ENCODE data around the gene STPG2.
"Not testable (repeated sequence)": the region's sequence is repeated elsewhere in the genome, so short reads cannot be mapped to it uniquely, and the experiment has no call there.

Gene STPG2

DNA sequence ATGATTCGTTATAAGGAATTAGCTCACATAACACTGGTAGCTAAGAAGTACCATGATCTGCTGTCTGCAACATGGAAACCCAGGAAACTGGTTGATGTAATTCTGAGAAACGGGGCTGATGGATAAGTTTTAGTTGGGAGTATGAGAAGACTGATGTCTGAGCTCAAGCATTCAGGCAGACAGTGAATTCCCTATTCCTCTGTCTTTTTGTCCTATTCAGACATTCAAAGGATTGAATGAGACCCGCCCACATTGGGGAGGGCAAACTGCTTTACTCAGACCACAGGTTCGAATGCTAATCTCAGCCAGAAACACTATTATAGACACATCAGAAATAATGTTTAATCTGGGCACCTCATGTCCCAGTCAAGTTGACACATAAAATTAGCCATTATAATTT lies 515.5 kb downstream of the STPG2 start:
- no peak for DNase-seq

- no peak for DNase-seq
Measured at GRCh38 chr4:97624204-97624603, 519.1 kb downstream of the STPG2 start.

- no peak for DNase-seq
Measured at GRCh38 chr4:97605932-97606331, 537.3 kb downstream of the STPG2 start.

GRCh38 chr4:97593248-97593647 lies 550.0 kb downstream of the STPG2 start:
- no peak for DNase-seq

GRCh38 chr4:97590266-97590665 lies 553.0 kb downstream of the STPG2 start:
- no peak for DNase-seq

DNA sequence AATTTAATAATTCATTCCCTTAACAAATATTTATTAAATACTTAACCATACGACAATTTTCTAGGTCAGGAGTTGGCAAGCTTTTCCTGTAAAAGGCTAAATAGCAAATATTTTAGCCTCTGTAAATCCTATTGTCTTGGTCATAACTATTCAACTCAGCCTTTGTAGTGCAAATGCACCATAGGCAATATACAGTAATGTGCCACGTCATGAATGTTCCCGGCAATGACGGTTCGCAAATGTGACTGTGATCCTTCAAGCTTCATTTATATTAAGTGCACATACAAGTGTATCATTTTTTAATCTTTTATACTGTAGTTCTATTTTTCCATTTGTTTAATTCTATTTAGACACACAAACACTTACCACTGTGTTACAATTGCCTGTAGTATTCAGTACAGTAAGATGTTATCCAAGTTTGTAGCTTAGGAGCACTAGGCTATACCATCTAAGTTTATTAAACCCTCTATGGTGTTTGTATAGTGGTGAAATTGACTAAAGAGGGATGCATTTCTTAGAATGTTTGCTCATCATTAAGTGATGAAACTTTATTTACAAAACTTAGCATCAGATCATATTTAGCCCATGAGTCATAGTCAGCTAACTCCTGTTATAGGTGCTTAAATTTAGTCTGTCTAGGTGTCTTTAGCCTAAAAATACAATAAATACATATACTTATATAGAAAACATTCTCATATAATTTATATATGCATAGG lies 553.6 kb downstream of the STPG2 start:
- DNase-seq: no peak

DNA sequence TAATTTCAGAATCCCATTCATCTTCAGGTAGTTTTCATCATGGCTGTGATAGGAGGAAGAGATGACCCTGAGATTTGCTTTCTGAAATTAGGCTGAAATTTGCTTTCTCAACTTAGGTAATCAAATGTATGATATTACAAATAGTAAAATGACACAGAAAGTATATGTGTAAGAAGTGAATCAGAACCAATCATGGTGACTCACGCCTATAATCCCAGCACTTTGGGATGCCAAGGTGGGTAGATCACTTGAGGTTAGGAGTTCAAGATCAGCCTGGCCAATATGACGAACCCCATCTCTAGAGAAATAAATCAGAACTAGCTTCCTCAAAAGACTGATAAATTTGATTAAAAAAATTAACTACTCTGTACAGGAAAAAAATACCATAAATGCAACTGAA lies 555.4 kb downstream of the STPG2 start:
- no peak for DNase-seq

GRCh38 chr4:97585274-97585673 lies 558.0 kb downstream of the STPG2 start:
- no peak for DNase-seq

- no peak for DNase-seq
Measured at GRCh38 chr4:97582890-97583289, 560.4 kb downstream of the STPG2 start.

DNA sequence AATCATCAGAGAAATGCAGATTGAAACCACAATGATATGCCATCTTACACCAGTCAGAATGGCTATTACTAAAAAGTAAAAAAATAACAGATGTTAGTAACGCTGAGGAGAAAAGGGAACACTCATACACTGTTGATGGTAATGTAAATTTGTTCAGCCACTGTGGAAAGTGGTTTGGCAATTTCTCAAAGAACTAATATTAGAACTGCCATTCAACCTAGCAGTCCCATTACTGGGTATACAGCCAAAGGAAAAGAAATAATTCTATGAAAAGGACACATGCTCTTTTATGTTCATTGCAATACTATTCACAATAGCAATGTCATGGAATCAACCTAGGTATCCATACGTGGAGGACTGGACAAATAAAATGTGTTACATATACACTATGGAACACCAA lies 566.3 kb downstream of the STPG2 start:
- DNase-seq: no peak

DNA sequence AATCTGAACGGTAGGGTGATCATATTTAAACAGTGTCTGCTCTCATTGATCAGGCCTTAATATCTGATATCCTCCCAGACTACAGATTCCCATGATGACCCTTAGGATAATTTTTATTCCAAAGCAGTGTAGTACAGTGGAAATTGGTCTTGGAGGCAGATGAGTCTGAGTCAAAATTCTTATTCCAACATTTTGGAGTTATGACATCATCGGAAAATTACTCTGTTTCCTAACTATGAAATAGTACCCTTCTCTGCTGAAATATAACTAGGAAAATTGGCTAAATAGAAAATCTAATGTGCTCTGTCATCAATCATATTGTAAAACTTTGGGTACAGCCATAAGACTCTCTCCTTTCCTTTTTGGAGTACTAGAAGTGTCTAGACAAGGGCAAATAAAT lies 583.3 kb downstream of the STPG2 start:
- no peak for DNase-seq

- no peak for DNase-seq
Measured at GRCh38 chr4:97558204-97558778, 585.0 kb downstream of the STPG2 start.

DNA sequence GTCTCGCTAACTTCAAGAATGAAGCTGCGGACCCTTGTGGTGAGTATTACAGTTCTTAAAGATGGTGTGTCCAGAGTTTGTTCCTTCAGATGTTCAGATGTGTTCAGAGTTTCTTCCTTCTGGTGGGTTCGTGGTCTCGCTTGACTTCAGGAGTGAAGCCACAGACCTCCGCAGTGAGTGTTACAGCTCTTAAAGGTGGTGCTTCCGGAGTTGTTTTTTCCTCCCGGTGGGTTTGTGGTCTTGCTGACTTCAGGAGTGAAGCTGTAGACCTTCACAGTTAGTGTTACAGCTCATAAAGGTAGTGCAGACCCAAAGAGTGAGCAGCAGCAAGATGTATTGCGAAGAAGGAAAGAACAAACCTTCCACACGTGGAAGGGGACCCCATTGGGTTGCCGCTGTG lies 592.6 kb downstream of the STPG2 start:
- not testable (repeated sequence) for DNase-seq

DNA sequence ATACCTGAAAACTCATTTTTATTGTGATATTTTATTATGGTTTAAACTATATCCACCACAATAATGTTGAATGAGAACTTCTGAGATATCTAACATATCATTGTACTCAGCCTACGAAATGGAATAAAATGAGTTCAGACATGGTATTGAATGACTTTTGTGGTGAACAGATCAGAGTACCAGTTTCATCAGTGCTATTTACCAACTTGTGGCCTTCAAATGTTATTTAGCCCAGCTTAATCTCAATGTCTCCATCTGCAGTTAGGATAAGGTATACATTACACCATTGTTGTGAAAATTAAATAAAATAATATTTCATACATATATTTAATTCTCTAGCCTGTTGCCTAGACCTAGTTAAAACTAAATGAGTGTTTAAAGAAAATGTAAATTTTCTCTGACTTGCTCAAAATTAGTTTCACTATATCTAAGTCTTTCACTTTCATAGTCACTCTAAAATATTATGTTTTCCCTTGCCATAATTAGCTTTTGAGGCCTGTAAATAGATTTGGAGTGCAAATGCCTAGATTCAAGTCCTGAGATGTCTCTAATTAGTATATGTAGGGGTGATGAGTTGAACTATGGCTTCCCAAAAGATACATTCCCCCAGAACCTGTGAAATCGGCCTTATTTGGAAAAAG lies 594.2 kb downstream of the STPG2 start:
- no peak for DNase-seq

- DNase-seq: no peak
Measured at GRCh38 chr4:97548186-97548585, 595.1 kb downstream of the STPG2 start.

- DNase-seq: no peak
Measured at GRCh38 chr4:97531351-97531750, 611.9 kb downstream of the STPG2 start.

GRCh38 chr4:97530676-97531075 lies 612.6 kb downstream of the STPG2 start:
- no peak for DNase-seq

- DNase-seq: no peak
Measured at GRCh38 chr4:97525236-97525635, 618.0 kb downstream of the STPG2 start.

GRCh38 chr4:97517939-97518338 lies 625.3 kb downstream of the STPG2 start:
- no peak for DNase-seq

- no peak for DNase-seq
Measured at GRCh38 chr4:97513917-97514316, 629.4 kb downstream of the STPG2 start.

Measured in CD4-positive, alpha-beta T cell treated with Interleukin-17A for 1 hour (primary cell).